Kidney (tissue), 14 donors: ENCODE measurements around the gene PRKCI. TPM values are rescaled to one million over a fixed set of nuclear protein-coding genes. Genes with fewer than 3 reads are reported as not detected.

Source experiments
- DNase-seq, 5 donors: peaks; one replicate each; pipeline ENCODE4 v3.0.0-alpha.2; 2013 to 2020
- FAIRE-seq: peaks from 2 replicates; lab custom pipeline; 2012; peaks lifted over from hg19 to GRCh38; lab: Jason Lieb, UNC
- H3K27ac ChIP-seq, 2 donors: one replicate each; pipeline ENCODE4 v1.7.0; 2013; ENCODE audit warnings: low read depth in 2 of 2, low read length in 2 of 2, inconsistent platforms in 1 of 2
- H3K27me3 ChIP-seq: one replicate; pipeline ENCODE4 v1.7.1; 2013; ENCODE audit warnings: low read length, inconsistent platforms; ENCODE audit not compliant: control insufficient read depth, insufficient read depth
- H3K36me3 ChIP-seq, 3 donors: one replicate each; pipeline versions ENCODE4 v1.7.0 to v1.7.1; 2013; ENCODE audit warnings: low read length in 3 of 3, control low read depth in 1 of 3, inconsistent platforms in 1 of 3; ENCODE audit not compliant: insufficient read depth in 3 of 3, control insufficient read depth in 2 of 3
- H3K4me1 ChIP-seq, 3 donors: one replicate each; pipeline versions ENCODE4 v1.7.0 to v1.7.1; 2013; ENCODE audit warnings: low read length in 3 of 3, inconsistent platforms in 1 of 3, low read depth in 1 of 3; ENCODE audit not compliant: control insufficient read depth in 2 of 3, insufficient read depth in 2 of 3
- H3K4me3 ChIP-seq, 3 donors: one replicate each; pipeline versions ENCODE4 v1.7.0 to v1.8.1; 2013; ENCODE audit warnings: low read length in 3 of 3, control low read depth in 1 of 3, inconsistent platforms in 1 of 3
- H3K9ac ChIP-seq, 3 donors: one replicate each; pipeline versions ENCODE4 v1.7.0 to v1.7.1; 2013; ENCODE audit warnings: low read length in 3 of 3, control low read depth in 1 of 3, inconsistent platforms in 1 of 3
- H3K9me3 ChIP-seq, 3 donors: one replicate each; pipeline versions ENCODE4 v1.7.0 to v1.7.1; 2013; ENCODE audit warnings: low read length in 3 of 3, control low read depth in 1 of 3, inconsistent platforms in 1 of 3; ENCODE audit not compliant: control insufficient read depth in 2 of 3, insufficient read depth in 1 of 3
- intact Hi-C: fragments of 100-400 bp; cut with DNase I; formaldehyde crosslinking; loops from one replicate; pipeline ENCODE4 v1.11.1; 2022
- polyA plus RNA-seq: library from polyadenylated mRNA; stranded (reverse); fragments of 350-450 nt; fragmentation: Illumina TruSeq; extraction: RNeasy Lipid Tissue Mini Kit (QIAGEN cat#74804); gene quantifications from one replicate; pipeline ENCODE4 v1.2.3, GENCODE V29; 2014; ENCODE audit warnings: low read depth, low replicate concordance; ENCODE audit not compliant: insufficient read depth
- total RNA-seq: library from RNA; stranded (reverse); fragmentation: NEBNext Ultra II Directional; extraction: Animal tissue kit (Norgen Biotek cat#: 25700); gene quantifications from one replicate; pipeline ENCODE4 v1.2.1, GENCODE V29; 2021
- TF ChIP-seq, protein P1 (sequence below): IDR thresholded peaks from 3 replicates; pipeline ENCODE4 v1.5.1; 2012; ENCODE audit warnings: mild to moderate bottlenecking, moderate library complexity, borderline replicate concordance; ENCODE audit not compliant: insufficient read depth; ENCODE audit errors: extremely low read depth
- donor health status: control.
- donor health status: control.
- donor health status: control.
- donor health status: control.
- donor health status: control.
- donor health status: DM: yes; HTN: yes; CAD: no.
- donor health status: Normal renal cell carcinoma (clear cell type).

Gene PRKCI
- total and polyA plus RNA-seq, 2 donors from 2014 or later = 12.6 to 41.5 TPM

- Histone ChIP-seq H3K27ac (no peak overlapping the region), H3K4me1 (no peaks in the 10 kb centered on the region), H3K36me3 (peaks cover 0 to 2% (median 0%) of the 10 kb centered on the region in 3 donors), H3K27me3 (no peaks in the 10 kb centered on the region), H3K9ac (no peak overlapping the region), H3K4me3 (no peak overlapping the region), H3K9me3 (no peaks in the 10 kb centered on the region)
- intact Hi-C loops = no loop called here
- TF ChIP-seq, protein P1, sequence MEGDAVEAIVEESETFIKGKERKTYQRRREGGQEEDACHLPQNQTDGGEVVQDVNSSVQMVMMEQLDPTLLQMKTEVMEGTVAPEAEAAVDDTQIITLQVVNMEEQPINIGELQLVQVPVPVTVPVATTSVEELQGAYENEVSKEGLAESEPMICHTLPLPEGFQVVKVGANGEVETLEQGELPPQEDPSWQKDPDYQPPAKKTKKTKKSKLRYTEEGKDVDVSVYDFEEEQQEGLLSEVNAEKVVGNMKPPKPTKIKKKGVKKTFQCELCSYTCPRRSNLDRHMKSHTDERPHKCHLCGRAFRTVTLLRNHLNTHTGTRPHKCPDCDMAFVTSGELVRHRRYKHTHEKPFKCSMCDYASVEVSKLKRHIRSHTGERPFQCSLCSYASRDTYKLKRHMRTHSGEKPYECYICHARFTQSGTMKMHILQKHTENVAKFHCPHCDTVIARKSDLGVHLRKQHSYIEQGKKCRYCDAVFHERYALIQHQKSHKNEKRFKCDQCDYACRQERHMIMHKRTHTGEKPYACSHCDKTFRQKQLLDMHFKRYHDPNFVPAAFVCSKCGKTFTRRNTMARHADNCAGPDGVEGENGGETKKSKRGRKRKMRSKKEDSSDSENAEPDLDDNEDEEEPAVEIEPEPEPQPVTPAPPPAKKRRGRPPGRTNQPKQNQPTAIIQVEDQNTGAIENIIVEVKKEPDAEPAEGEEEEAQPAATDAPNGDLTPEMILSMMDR = no peak
- FAIRE-seq (no peak), DNase-seq (no peak)
These were observed 68.0 kb downstream of the PRKCI start for GRCh38 chr3:170290194-170290593.

DNA sequence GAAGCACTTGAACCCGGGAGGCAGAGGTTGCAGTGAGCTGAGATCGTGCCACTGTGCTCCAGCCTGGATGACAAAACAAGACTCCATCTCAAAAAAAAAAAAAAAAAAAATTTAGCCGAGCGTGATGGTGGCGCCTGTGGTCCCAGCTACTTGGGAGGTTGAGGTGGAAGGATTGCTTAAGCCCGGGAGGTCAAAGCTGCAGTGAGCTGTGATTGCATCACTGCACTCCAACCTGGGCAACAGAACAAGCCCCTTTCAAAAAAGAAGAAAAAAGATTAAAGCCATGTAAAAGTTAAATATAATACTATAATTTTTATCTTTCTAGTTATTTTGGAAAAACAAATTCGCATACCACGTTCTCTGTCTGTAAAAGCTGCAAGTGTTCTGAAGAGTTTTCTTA, 73.4 kb downstream of the PRKCI start:
- TF ChIP-seq, protein P1 = no peak
- H3K27me3 ChIP-seq = no peaks in the 10 kb centered on the region
- H3K9ac ChIP-seq = no peak overlapping the region
- no peaks in the 10 kb centered on the region for H3K9me3 ChIP-seq
- no peak for DNase-seq
- H3K27ac ChIP-seq = no peak overlapping the region
- FAIRE-seq = no peak
- no peaks in the 10 kb centered on the region for H3K4me1 ChIP-seq
- intact Hi-C loops = no loop called here
- H3K4me3 ChIP-seq = no peak overlapping the region
- H3K36me3 ChIP-seq = peaks cover 2 to 4% (median 2%) of the 10 kb centered on the region in 3 donors

GRCh38 chr3:170296703-170297102, 74.5 kb downstream of the PRKCI start:
- FAIRE-seq = no peak
- Histone ChIP-seq H3K27me3 (no peaks in the 10 kb centered on the region), H3K9ac (no peak overlapping the region), H3K27ac (no peak overlapping the region), H3K36me3 (peaks cover 4 to 8% (median 4%) of the 10 kb centered on the region in 3 donors), H3K9me3 (no peaks in the 10 kb centered on the region), H3K4me3 (no peak overlapping the region), H3K4me1 (no peaks in the 10 kb centered on the region)
- intact Hi-C loops = no loop called here
- TF ChIP-seq, protein P1 = no peak
- no peak for DNase-seq

- intact Hi-C loops = no loop called here
These were observed 79.2 kb downstream of the PRKCI start for GRCh38 chr3:170301405-170301804.

More at GRCh38 chr3:170301405-170301804, 79.2 kb downstream of the PRKCI start:
- Histone ChIP-seq H3K4me1 (no peaks in the 10 kb centered on the region), H3K27ac (no peak overlapping the region), H3K4me3 (no peak overlapping the region), H3K27me3 (no peaks in the 10 kb centered on the region), H3K36me3 (peaks cover 2 to 11% (median 4%) of the 10 kb centered on the region in 3 donors), H3K9me3 (no peaks in the 10 kb centered on the region), H3K9ac (no peak overlapping the region)
- TF ChIP-seq, protein P1 = no peak
- FAIRE-seq (no peak), DNase-seq (no peak)
